Esophagus squamous epithelium (tissue), 4 donors: Measurements from ENCODE around the gene FBXL7.

Experiments
- CTCF ChIP-seq, 6 experiments: fragments of 450-650 bp in 4 of 6; fragments of 200-600 bp in 2 of 6; sonication (generic) in 2 of 6; IDR thresholded peaks; one replicate each; pipeline ENCODE4 v1.5.1; 2016 to 2019; ENCODE audit warnings: antibody characterized with exemption in 6 of 6, mild to moderate bottlenecking in 4 of 6, moderate library complexity in 4 of 6
- POLR2A ChIP-seq, 4 donors: fragments of 450-650 bp; IDR thresholded peaks; one replicate each; pipeline ENCODE4 v1.6.1; 2017; ENCODE audit warnings: antibody characterized with exemption in 4 of 4, mild to moderate bottlenecking in 4 of 4, moderate library complexity in 3 of 4

GRCh38 chr5:15787681-15788080 is 287.7 kb downstream of the FBXL7 start:
- TF ChIP-seq POLR2A (IDR thresholded peaks at IDR 0.05) (no peak), CTCF (IDR thresholded peaks at IDR 0.05) (no peak)
